NCI-H128 (cell line): ENCODE results near the gene GFRA4.

Experiments used
- DNase-seq: peaks from one replicate; lab custom pipeline; 2025; ENCODE audit not compliant: unreplicated experiment; lab: John Stamatoyannopoulos, UW

Gene GFRA4, protein sequence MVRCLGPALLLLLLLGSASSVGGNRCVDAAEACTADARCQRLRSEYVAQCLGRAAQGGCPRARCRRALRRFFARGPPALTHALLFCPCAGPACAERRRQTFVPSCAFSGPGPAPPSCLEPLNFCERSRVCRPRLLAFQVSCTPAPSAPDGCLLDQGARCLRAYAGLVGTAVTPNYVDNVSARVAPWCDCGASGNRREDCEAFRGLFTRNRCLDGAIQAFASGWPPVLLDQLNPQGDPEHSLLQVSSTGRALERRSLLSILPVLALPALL

DNA sequence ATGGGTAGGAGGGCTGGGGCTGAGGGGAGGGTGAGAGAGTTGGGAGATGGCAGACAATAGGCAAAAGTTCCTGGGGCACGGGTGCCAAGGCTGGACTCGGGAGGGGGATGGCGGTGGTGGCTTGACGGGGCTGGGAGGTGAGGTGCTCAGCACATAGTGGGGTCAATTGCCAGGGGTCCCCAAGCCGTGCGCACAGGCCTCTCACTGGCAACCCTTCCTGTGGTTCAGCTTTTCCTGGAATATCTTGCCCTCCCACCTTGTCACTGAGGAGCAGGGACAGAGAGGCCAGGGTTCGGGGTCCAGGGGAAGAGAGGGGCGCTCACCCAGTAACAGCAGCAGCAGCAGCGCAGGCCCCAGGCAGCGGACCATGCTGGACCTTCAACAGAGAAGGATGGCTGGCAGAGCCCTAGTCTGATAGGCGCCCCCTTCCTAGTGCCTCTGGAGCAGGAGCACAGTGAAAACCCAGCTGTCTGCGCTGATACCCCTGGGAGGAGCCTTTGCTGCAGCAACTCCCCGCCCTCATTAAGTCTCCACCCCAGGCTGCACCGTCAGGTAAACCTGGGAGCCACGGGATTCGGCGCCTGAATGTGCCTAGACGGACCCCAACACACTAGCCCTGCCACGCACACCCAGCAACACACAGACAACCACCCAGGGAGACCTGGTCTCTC, at the start of gene GFRA4:
Gene GFRA4 (minus strand): TSS at position 369 of the 671 bp plus-strand sequence. CDS start 0 bp downstream, at position 369.
- DNase-seq = no peak

DNA sequence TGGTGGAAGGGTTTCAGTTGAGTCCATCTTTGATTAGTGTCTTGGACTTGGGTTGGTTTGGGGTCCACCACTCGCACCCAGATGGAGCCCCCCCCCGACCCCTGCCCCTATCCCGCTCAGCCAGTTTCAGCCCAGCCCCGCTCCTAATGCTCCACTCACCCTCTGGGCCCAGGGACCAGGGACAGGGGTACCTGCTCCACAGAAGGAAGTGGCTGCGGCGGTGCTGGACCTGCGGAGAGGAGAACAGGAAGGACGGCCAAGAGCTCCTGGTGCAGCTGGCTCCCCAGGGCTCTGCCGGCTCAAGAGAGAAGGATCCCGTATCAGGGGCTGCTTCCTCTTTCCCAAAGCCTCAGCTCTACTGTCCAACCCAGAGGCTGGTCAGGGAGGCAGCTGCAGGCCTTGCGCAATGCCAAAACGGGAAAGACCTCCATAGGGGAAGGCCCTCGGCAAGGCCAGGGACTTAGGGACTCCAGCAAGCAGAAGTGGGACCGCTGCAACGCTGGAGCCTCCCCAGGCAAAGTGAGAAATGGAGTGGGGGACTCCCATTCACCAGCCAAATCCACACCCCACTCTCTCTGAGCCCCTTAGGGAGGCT, 49.2 kb upstream of the GFRA4 start, which contains the start of gene SIGLEC1:
Gene SIGLEC1 (minus strand): TSS at position 322 of the 595 bp plus-strand sequence. CDS start 5,472 bp downstream, outside the sequence.
- no peak for DNase-seq

DNA sequence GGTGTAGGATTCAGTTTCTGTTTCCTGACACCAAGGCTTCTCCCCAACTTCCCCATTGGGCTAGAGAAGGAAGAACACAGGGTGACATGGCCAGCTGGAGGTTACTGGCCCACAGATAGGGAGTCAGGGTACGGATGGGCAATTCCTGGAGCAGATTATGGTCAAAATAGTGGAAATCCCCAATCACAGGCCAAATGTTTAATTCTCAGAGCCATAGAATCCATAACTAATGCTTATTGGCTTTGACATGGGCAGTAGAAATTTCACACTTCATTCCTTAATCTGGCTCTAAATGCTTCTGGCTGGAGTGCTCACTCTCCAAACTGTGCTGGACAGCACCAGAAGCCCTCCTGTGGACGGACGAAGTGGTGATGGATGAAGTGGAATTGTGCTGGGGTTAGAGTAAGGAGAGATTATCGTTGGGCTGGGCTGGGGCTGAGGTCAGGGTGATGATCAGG, 48.3 kb upstream of the GFRA4 start:
- no peak for DNase-seq

DNA sequence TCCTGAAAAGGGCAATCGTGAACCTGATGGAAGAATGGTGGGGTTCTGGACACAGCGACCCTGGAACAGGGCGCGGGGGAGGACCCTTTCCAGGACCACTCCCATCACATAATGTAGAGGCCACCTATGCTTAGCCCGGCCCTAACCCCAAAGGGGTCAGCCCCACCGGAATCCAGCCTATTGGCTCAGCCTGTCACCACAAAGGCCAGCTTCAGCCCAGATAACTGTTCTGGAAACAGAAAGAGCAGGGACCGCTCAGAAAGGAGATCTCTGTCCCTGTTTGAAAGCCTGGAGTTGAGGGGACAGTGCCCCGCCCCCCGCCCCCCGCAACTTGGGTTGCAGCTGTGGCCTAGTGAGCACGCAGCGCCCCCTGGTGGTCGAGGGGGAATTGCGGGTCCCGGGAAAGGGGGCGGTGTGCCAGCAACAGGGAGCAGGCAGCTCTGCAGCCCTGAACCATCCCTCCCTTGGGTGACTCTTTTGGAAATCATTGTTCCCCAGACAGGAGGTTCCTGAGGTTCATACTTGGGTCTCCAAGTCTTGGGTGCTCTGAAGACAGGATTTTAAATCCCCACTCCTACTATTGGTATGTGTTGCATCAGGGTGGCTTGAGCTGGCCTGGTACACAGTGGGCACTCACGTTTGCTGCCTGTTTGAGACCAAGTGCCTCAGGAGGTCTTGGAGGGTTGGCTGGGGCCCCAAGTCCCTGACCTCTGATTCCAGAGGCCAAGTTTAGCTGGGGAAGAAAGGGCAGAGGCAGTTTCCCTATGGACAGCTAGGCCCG, 47.7 kb upstream of the GFRA4 start:
- peak; percentile 7 for DNase-seq

DNA sequence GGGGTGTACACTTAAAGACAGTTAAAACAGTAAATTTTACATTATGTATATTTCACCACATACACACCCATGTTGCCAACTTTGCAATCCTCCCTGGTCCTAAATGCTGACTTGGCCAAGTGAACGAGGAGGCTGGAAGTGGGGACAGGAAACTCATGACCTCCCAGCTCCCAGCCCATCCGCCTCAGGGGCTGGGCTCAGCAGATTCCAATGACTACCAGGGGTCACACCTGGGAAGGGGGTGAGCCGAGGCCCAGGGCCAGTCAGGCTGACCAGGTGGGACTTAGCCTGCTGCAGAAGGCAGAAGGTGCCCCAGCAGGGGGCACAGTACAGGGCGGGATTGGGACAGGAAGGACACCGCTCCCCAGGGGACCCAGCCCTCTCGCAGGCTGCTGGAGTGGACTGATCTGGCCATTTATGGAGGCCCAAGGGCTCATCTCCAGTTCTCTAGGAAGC, 46.8 kb upstream of the GFRA4 start:
- DNase-seq = no peak

DNA sequence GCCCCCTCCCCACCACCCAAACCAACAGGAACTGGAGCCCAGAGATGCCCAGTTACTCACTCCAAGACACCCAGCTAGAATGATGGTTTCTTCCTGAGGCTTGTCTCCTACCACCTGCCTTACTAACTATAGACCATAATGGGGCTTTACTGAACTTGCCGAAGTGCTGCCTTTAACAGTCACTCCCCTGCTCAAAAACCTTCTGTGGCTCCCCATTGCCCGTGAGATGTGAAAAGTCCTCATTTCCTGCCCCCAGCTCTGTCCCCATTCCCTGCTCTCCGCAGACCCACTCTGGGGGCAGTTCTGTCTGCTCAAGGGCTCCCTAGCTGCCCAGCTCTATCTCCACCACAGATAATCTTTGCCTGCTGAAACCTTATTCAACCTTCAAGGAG, 44.3 kb upstream of the GFRA4 start:
- DNase-seq = no peak

DNA sequence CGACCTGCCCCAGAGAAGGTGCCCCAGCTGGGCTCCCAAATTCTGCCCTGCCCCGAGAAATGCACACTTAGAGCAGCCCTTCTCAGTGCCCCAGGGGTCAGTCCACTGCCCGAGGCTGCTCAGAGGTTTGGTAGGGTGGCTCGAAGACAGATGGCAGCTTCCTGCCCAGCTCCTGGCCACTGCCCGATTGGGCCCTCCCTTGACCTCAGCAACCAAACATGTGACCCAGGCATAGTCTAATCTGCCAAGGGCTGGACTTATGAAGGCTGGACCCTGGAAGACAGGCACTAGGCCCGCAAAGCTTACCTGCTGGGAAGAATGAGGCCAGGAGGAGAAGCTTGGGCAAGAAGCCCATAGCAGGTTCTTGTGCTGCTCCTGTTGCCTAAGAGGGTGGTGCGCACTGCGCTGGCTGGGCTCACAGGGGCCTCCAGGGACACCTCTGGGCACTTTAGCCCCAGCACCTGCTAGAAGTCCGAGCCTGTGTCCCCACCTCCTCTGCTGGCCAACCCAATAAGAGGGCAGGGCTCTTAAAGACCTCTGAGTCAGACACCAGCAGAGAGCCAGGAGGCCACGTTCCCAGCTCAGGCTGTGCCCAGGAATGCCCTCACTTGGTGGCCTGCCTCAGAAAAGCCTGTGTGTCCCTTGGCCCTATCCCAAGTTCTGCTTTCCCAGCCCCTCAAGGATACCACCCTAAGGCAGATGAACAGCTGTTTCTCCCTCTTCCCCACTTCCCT, 43.7 kb upstream of the GFRA4 start:
- no peak for DNase-seq

DNA sequence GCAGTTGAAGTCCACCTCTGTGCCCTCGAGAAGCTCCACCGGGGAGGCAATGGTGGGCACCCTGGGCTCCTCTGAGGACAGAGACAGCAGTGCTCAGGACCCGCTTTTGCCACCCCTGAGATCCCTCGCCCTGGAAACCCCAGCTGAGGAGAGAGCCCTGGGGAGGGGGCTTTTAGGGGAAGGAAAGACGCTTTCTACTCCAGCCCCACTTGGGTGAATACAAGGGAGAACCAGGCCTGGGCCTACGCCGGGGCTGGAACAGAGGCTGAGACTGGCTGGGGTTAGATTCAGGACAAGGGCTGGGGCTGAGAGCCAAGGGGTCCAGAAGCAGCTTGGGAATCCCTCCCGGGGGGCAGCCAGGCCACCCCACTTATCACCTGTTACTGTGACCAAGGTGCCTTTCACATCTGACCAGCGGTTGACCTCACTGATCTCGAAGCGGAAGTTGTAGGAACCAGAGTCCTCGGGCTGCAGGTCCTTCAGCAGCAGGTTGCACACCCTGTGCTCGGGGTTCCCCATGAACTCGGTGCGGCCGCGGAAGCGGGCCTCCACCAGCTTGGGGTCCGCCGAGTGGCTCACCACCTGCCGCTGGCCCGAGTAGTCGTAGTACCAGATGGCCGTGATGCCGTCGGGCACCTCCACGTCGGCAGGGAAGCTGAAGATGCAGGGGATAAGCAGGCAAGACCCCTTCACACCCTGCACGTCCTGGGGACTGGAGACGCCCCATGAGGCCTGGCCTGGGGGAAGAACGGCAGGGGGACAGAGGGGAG, 43.0 kb upstream of the GFRA4 start:
- no peak for DNase-seq

DNA sequence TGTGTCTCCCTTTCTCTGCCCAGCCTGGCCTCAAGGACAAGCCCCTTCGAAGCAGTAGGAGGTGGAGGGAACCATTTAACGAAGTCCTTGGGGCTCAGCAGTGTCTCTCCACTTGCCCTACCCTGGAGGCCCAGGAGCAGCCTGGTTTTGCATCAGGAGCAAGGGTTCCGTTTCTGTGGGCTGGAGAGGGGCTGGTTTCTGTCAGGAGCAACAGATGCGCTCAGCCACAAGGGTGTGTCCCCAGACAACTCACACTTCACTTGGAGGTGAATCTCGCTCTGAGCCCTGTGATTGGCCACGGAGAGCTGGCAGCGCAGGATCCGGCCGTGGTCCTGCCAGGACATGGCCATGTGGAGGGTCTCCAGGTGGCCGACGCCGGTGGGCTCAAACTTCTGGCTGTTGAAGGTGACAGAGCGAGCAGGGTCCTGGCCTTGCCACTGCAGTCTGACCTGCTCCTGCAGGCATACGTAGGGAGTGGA, 42.3 kb upstream of the GFRA4 start:
- no peak for DNase-seq

DNA sequence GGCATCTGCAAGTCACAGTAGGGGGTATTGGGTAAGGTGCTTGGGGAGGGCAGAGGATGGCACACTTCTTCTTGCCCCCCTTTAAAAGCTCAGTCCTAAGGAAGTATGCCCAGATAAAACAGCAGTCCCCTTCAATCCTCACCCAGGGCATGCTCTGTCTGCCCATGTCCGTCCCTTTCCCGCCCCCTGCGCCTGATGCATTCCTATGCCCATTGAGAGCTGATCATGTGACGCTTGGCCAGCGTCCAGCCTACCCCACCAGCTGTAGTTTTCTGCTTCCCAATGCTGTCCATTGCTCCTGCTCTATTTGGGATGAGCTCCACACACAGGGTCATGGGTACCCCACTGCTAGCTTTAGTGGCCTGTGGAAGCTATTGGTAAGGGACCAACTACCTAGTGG, 40.9 kb upstream of the GFRA4 start:
- no peak for DNase-seq

DNA sequence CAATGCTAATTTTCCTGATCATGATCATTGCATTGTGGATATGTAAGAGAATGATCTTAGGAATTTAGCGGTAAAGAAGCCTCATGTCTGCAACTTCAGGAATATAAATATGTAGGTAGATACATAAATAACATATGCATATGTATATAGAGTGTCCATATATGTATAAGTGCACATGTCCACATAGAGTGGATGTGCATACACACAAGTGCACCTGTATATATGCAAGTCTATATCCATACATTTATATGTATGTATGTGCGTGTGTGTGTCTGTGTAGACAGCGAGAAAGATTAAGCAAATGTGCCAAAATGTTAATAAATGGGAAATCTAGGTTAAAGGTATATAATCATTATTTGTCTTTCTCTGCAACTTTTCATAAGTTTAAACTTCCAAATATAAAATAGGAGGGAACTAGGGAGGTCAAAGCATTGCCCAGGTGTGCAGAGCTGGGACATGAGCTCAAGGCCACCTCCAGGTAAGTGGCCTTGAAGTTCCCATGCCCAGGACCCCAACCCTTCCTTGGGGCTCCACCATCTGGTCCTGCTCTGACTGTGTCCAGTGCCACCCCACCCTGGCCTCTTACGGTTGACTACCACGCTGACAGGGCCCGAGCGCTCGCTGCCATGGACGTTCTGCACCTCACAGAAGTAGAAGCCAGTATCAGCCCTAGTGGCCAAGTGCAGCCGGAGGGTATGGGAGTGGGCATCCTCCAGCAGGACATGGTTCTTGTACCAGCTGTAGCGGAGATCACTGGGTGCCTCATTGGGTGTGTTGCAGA, 39.6 kb upstream of the GFRA4 start:
- no peak for DNase-seq

DNA sequence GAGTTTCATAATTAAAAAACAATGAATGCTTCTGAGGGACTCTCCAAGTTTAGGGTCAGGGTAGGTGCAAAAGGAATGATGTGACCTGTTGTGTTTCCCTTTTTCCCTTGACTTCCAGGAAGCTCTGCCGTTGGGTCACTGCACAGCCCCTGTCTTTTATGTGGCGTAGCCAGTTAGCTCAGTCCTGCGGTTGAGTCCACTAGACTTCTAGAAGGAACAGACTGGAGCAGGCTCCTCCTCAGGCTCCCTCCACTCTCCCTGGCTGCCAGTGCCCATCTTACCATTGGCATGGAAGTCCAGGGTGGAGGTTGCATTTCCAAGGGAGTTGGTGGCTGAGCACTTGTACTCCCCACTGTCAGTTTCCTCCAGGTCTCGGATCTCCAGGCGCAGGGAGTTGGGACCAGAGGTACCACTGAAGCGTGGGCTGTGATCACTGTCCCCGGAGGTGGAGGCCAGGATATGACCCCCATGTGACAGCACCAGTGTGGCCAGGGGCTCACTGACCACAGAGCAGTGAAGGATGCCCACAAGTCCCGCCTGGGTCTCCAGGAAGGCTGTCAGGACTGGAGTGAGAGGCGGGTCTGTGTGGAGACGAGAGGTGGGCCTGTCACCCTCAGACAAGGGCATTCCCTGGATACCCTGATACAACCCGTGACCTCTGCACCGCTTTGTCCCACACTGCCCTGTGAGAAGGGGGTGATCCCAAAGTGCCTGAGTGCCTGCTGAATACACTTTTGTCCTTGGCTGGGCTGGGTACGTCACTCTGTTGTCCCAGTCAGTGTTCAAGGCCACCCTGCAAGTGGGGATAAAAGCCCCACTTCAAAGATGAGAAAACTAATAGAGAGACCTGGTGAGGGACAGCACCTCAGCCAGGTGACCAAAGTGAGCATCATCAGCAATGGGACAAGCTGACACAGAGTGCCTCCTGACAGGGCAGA, 38.1 kb upstream of the GFRA4 start:
- no peak for DNase-seq

DNA sequence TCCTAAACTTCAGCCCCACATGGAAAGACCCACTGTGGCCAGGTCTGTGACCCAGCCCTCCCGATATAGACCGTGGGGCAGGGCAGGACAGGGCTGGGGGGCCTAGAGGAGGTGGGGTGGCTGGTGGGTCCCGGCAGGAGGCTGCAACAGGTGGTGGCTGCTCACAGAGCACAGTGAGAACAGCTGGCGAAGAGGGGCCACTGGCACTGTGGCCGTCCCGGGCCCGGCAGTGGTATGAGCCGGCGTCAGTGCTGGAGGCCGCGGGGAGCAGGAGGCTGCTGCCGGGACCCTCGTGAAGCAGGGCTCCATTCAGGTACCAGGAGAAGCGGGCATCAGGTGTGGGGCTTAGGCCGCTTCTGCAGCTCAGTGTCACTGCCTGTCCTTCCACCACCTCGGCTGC, 35.8 kb upstream of the GFRA4 start:
- no peak for DNase-seq

DNA sequence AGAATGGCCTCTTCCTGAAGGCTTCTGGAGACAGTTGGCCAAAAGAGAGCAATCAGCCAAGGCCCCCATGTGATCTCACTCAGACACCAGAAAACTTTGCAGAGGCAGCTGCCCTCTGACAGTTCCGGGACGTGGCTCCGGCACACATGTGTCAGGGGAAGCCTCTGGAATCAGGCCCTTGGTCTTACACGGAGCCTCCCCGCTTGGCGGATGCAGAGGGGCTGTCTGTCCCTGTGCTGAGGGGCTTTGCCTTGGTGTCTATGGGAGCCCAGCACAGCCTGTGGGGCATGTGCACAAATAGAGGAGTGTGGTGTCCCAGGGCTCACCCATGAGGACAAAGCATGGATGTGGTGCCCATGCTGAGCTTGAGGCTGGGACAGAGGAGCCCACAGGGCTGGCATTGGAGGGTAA, 35.4 kb upstream of the GFRA4 start:
- DNase-seq = no peak

DNA sequence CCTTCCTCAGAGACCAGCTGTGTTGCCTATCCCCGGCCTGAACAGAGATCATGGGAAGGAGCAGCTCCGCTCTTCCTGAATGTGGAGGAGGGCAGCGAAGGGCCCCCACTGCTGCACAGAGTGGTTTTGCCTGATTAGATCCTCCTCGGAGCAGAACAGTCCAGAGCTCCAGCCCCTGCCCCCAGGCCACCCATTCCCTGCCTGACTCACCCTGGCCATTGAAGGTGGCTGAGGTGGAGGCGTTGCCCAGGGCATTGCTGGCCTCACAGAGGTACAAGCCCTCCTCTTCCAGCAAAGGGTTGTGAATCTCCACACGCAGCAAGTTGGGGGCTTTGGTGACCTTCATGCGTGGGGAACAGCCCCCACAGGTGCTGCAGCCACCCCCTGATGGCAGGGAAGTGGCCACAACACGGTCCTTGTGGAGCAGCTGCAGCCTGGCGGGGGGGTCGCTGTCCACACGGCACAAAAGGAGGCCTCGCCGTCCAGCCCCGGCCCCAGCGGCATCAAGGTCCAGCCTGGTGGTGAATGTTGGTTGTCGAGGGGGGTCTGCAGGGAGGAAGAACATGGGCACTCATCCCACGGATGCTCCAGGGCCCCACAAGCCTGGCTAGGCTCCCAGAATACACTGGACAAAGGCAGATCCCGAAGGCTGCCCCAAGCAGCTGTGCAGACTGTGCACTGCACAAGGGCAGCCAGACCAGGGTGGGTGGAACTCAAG, 34.5 kb upstream of the GFRA4 start:
- DNase-seq = no peak

DNA sequence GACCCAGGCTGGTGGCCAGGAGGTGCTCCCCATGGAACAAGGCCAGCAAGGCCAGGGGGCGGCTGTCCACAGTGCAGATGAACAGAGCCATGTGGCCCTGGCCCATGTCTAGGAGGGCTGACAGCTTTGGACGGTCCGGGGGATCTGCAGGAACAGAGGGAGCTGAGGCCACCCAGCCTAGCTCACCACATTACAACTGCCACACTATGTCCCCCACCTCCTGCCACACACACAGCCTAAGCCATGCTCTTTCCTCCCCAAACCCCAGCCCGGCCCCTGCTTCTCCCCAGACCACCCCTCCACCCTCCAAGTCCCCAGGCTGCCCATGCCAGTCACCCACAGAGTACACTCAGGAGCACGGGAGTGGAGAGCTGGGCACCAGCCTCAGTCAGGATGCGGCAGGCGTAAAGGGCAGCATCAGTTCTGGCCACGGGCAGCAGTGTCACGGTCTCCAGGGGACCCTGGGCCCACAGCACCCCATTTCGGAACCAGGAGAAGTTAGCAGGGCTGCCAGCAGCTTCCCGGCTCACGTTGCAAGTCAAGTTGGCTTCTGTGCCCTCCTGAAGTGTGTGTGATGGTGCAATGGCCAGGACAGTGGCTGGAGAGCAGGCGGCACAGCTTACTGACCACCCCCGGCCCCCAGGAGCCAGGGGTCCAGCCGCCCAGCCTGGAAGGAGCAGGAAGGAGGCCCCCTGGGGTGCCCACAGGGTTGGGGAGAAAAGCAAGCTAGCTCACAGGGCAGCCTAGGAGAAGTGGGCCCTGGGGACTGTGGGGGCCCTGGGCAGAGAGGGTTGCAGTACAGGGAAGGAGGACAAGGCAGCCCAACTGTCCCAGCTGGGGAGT, 33.8 kb upstream of the GFRA4 start:
- no peak for DNase-seq
